ENCODE data around the gene RESP18. TPM values are rescaled to one million over a fixed set of nuclear protein-coding genes. Genes with fewer than 3 reads are reported as not detected.

RESP18 gene
- total and polyA plus RNA-seq, 2 donors (not counting 1 experiment from before 2014, with no cell fraction given) = not detected

DNA sequence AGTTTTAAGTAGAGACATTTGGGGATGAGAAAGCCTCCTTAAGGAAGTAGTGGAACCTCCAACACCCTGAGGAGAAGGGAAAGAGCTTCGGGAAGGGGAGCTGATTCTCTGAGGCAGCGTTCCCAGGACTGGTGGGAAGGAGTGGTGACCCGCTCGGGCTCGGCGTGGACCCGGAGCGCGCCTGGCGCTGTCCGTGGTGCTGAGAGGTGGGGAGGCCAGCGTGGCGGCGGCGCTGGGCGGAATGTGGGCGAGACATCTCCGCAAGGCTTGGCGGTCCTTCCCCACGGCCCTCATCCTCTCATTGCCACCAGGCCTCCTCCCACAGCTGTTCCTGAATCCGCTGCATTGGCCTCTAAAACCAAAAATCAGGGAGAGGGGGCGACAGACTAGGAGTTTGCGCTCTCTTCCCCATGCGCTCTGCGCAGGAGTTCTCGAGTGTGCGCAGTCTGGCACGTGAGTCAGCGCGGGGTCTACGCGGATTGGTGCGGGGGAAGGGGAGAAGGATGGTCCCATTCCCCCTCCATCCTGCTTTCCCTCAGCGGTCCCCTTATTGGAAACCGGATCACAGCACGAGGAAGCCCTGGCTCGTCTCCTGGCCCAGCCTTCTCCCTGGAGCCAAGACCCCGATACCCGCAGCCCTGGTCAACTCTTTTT, 857 bp downstream of the RESP18 start:
- peak; percentile 26 to 29 for DNase-seq (ENCODE audit: low read depth in 2 of 2)
- no peaks in the 10 kb centered on the region for H3K79me2 ChIP-seq (ENCODE audit: control insufficient read depth, insufficient read depth, low read length)
- no peaks in the 10 kb centered on the region for H3K9me3 ChIP-seq (ENCODE audit: control insufficient read depth, insufficient read depth, low read depth, low read length)
- peaks cover 27% of the 10 kb centered on the region for H3K27me3 ChIP-seq (ENCODE audit: control insufficient read depth, insufficient read depth, low read length)
- H3K4me1 ChIP-seq (ENCODE audit: control insufficient read depth, extremely low read depth, insufficient read depth, low read length) = no peaks in the 10 kb centered on the region
- no peaks in the 10 kb centered on the region for H4K20me1 ChIP-seq (ENCODE audit: control insufficient read depth, extremely low read depth, insufficient read depth, low read length)
- H2AFZ ChIP-seq (ENCODE audit: low read length) = no peak overlapping the region
- H3K9ac ChIP-seq (ENCODE audit: insufficient read depth, low read length) = no peak overlapping the region
- peak; percentile 10 for TF ChIP-seq EZH2 (IDR thresholded peaks at IDR 0.05; ENCODE audit: low read length, missing control alignments)
- TF ChIP-seq, protein P1, sequence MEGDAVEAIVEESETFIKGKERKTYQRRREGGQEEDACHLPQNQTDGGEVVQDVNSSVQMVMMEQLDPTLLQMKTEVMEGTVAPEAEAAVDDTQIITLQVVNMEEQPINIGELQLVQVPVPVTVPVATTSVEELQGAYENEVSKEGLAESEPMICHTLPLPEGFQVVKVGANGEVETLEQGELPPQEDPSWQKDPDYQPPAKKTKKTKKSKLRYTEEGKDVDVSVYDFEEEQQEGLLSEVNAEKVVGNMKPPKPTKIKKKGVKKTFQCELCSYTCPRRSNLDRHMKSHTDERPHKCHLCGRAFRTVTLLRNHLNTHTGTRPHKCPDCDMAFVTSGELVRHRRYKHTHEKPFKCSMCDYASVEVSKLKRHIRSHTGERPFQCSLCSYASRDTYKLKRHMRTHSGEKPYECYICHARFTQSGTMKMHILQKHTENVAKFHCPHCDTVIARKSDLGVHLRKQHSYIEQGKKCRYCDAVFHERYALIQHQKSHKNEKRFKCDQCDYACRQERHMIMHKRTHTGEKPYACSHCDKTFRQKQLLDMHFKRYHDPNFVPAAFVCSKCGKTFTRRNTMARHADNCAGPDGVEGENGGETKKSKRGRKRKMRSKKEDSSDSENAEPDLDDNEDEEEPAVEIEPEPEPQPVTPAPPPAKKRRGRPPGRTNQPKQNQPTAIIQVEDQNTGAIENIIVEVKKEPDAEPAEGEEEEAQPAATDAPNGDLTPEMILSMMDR (conservative IDR thresholded peaks at IDR 0.05 in 1 of 2, IDR thresholded peaks at IDR 0.05 in 1 of 2; ENCODE audit: low read depth in 1 of 2, low read length in 2 of 2) = no peak
- H3K27ac ChIP-seq (ENCODE audit: insufficient read depth, low read length) = no peak overlapping the region
- H3K4me2 ChIP-seq (ENCODE audit: extremely low read depth, insufficient read depth, low read length) = no peak overlapping the region
- no peaks in the 10 kb centered on the region for H3K36me3 ChIP-seq (ENCODE audit: control insufficient read depth, insufficient read depth, low read length)
- H3K4me3 ChIP-seq (replicated peaks in 1 of 4; ENCODE audit: control extremely low read depth in 1 of 4, insufficient read depth in 1 of 4, low read depth in 3 of 4, low read length in 4 of 4) = no peak overlapping the region

DNA sequence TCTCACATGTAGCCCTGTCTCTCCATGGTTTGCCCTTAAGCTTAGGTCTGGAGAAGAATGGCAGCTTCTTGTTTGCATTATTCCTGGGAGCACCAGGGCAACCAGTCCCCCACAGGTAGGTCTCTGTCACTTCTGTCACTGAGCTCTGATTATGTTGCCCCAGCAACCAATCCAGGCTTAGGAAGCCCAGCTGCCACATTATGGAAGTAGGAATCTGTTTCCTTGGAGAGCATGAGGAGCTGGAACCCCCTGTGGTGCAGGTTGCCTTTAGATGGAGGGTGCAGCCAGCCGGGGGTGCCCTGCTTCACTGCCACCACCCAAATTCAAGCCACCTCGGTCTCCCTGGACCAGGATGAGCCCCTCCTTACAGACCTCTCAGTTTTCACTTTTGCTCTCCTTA, 4.8 kb downstream of the RESP18 start:
- no peak for TF ChIP-seq EZH2 (IDR thresholded peaks at IDR 0.05; ENCODE audit: low read length, missing control alignments)
- TF ChIP-seq, protein P1 (conservative IDR thresholded peaks at IDR 0.05 in 1 of 2, IDR thresholded peaks at IDR 0.05 in 1 of 2; ENCODE audit: low read depth in 1 of 2, low read length in 2 of 2) = no peak
- Histone ChIP-seq H3K4me2 (ENCODE audit: extremely low read depth, insufficient read depth, low read length) (no peak overlapping the region), H4K20me1 (ENCODE audit: control insufficient read depth, extremely low read depth, insufficient read depth, low read length) (no peaks in the 10 kb centered on the region), H3K27ac (ENCODE audit: insufficient read depth, low read length) (no peak overlapping the region), H3K27me3 (ENCODE audit: control insufficient read depth, insufficient read depth, low read length) (peaks cover 21% of the 10 kb centered on the region), H3K79me2 (ENCODE audit: control insufficient read depth, insufficient read depth, low read length) (no peaks in the 10 kb centered on the region), H3K4me3 (replicated peaks in 1 of 4; ENCODE audit: control extremely low read depth in 1 of 4, insufficient read depth in 1 of 4, low read depth in 3 of 4, low read length in 4 of 4) (no peak overlapping the region), H3K4me1 (ENCODE audit: control insufficient read depth, extremely low read depth, insufficient read depth, low read length) (no peaks in the 10 kb centered on the region), H3K9ac (ENCODE audit: insufficient read depth, low read length) (no peak overlapping the region), H2AFZ (ENCODE audit: low read length) (no peak overlapping the region), H3K36me3 (ENCODE audit: control insufficient read depth, insufficient read depth, low read length) (no peaks in the 10 kb centered on the region), H3K9me3 (ENCODE audit: control insufficient read depth, insufficient read depth, low read depth, low read length) (no peaks in the 10 kb centered on the region)
- DNase-seq (ENCODE audit: low read depth in 2 of 2) = no peak

DNA sequence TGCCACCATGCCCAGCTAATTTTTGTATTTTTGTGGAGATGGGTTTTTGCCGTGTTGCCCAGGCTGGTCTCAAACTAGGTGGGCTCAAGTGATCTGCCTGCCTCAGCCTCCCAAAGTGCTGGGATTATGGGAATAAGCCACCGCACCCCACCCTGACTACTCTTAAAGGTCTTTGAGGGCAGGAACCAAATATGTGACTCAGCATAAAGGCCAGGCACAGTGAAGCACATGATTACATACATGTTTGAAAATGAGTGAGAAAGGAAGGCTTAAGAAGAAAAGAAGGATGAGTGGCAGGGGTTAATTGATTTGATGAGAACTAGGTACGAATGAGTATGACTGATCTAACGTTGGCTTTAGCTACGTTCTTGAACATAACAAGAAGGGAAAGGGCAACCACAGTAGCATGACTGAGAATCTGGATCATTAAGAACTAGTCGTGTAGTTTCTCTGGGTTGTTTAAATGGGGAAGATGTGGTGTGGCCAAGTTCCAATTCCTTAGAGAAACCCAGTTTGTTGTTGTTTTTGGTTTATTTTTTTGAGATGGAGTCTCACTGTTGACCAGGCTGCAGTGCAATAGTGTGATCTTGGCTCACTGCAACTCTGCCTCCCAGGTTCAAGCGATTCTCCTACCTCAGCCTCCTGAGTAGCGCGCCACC, 6.8 kb downstream of the RESP18 start:
- no peaks in the 10 kb centered on the region for H3K79me2 ChIP-seq (ENCODE audit: control insufficient read depth, insufficient read depth, low read length)
- peaks cover 5% of the 10 kb centered on the region for H3K27me3 ChIP-seq (ENCODE audit: control insufficient read depth, insufficient read depth, low read length)
- H4K20me1 ChIP-seq (ENCODE audit: control insufficient read depth, extremely low read depth, insufficient read depth, low read length) = no peaks in the 10 kb centered on the region
- no peaks in the 10 kb centered on the region for H3K36me3 ChIP-seq (ENCODE audit: control insufficient read depth, insufficient read depth, low read length)
- H3K4me1 ChIP-seq (ENCODE audit: control insufficient read depth, extremely low read depth, insufficient read depth, low read length) = no peaks in the 10 kb centered on the region
- no peak overlapping the region for H3K27ac ChIP-seq (ENCODE audit: insufficient read depth, low read length)
- no peak for DNase-seq (ENCODE audit: low read depth in 2 of 2)
- no peak overlapping the region for H3K4me3 ChIP-seq (replicated peaks in 1 of 4; ENCODE audit: control extremely low read depth in 1 of 4, insufficient read depth in 1 of 4, low read depth in 3 of 4, low read length in 4 of 4)
- TF ChIP-seq, protein P1 (conservative IDR thresholded peaks at IDR 0.05 in 1 of 2, IDR thresholded peaks at IDR 0.05 in 1 of 2; ENCODE audit: low read depth in 1 of 2, low read length in 2 of 2) = no peak
- no peak for TF ChIP-seq EZH2 (IDR thresholded peaks at IDR 0.05; ENCODE audit: low read length, missing control alignments)
- H2AFZ ChIP-seq (ENCODE audit: low read length) = no peak overlapping the region
- H3K4me2 ChIP-seq (ENCODE audit: extremely low read depth, insufficient read depth, low read length) = no peak overlapping the region
- no peak overlapping the region for H3K9ac ChIP-seq (ENCODE audit: insufficient read depth, low read length)
- H3K9me3 ChIP-seq (ENCODE audit: control insufficient read depth, insufficient read depth, low read depth, low read length) = no peaks in the 10 kb centered on the region
